Measurements from ENCODE around the gene COL6A6.

GRCh38 chr3:130488288-130488687, 28.7 kb upstream of the COL6A6 start:
- TF ChIP-seq, protein P1, sequence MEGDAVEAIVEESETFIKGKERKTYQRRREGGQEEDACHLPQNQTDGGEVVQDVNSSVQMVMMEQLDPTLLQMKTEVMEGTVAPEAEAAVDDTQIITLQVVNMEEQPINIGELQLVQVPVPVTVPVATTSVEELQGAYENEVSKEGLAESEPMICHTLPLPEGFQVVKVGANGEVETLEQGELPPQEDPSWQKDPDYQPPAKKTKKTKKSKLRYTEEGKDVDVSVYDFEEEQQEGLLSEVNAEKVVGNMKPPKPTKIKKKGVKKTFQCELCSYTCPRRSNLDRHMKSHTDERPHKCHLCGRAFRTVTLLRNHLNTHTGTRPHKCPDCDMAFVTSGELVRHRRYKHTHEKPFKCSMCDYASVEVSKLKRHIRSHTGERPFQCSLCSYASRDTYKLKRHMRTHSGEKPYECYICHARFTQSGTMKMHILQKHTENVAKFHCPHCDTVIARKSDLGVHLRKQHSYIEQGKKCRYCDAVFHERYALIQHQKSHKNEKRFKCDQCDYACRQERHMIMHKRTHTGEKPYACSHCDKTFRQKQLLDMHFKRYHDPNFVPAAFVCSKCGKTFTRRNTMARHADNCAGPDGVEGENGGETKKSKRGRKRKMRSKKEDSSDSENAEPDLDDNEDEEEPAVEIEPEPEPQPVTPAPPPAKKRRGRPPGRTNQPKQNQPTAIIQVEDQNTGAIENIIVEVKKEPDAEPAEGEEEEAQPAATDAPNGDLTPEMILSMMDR (IDR thresholded peaks at IDR 0.05) = no peak
- TF ChIP-seq POLR2A (IDR thresholded peaks at IDR 0.05) = no peak

Data from uterus (tissue), 2 donors.